CD4-positive, alpha-beta T cell (primary cell): ENCODE results near the gene ATF4. TPM values are rescaled to one million over a fixed set of nuclear protein-coding genes. Genes with fewer than 3 reads are reported as not detected.

Experiments
- ATAC-seq: fragments of 200-7000 bp; cut with Tn5 transposase; one replicate; pipeline ENCODE4 v1.10.0; 2022; ENCODE audit warnings: mild to moderate bottlenecking; ENCODE audit not compliant: poor library complexity
- CTCF ChIA-PET: fragments of 350-600 bp; sonication (Branson Sonifier 250); formaldehyde crosslinking; loops from one replicate; lab custom pipeline; 2021; ENCODE audit warnings: antibody characterized with exemption, inconsistent platforms; lab: Charles Lee
- POLR2A ChIA-PET: fragments of 350-600 bp; sonication (Branson Sonifier 250); formaldehyde crosslinking; loops from one replicate; lab custom pipeline; 2021; ENCODE audit warnings: antibody characterized with exemption, inconsistent platforms; lab: Charles Lee
- DNase-seq, 14 experiments: peaks; one replicate each; pipeline ENCODE4 v3.0.0-alpha.2; 2013 to 2020; ENCODE audit warnings: mixed read lengths in 2 of 14
- H3K27ac ChIP-seq, 2 donors: one replicate each; pipeline versions ENCODE4 v1.5.1 to v1.7.0; 2013; ENCODE audit warnings: low read length in 2 of 2, low read depth in 1 of 2, mild to moderate bottlenecking in 1 of 2
- H3K27me3 ChIP-seq, 2 experiments: 1 replicate in 1 of 2; 2 replicates in 1 of 2; pipeline versions ENCODE4 v1.6.1 to v1.7.0; 2013; ENCODE audit warnings: low read length in 2 of 2, control low read depth in 1 of 2, mild to moderate bottlenecking in 1 of 2, moderate library complexity in 1 of 2; ENCODE audit not compliant: insufficient read depth in 2 of 2, control insufficient read depth in 1 of 2
- H3K36me3 ChIP-seq: one replicate; pipeline ENCODE4 v1.6.1; 2013; ENCODE audit warnings: low read length, control low read depth; ENCODE audit not compliant: insufficient read depth
- H3K4me1 ChIP-seq: one replicate; pipeline ENCODE4 v1.6.1; 2013; ENCODE audit warnings: low read length, control low read depth; ENCODE audit not compliant: insufficient read depth
- H3K4me3 ChIP-seq: one replicate; pipeline ENCODE4 v1.5.1; 2013; ENCODE audit warnings: mild to moderate bottlenecking, low read length, moderate library complexity
- H3K9me3 ChIP-seq, 2 experiments: 1 replicate in 1 of 2; 2 replicates in 1 of 2; pipeline versions ENCODE4 v1.6.1 to v1.7.0; 2013; ENCODE audit warnings: low read length in 2 of 2, mild to moderate bottlenecking in 2 of 2, control low read depth in 1 of 2, moderate library complexity in 1 of 2; ENCODE audit not compliant: control insufficient read depth in 1 of 2, insufficient read depth in 1 of 2
- H3K27ac Mint-ChIP-seq: one replicate; pipeline ENCODE4 v1.8.0; 2020; ENCODE audit warnings: mixed read lengths
- H3K27me3 Mint-ChIP-seq: one replicate; pipeline ENCODE4 v1.8.0; 2021; ENCODE audit warnings: mixed read lengths
- H3K36me3 Mint-ChIP-seq: one replicate; pipeline ENCODE4 v1.8.0; 2021; ENCODE audit warnings: low read depth, mixed read lengths
- H3K4me1 Mint-ChIP-seq: one replicate; pipeline ENCODE4 v1.8.0; 2021; ENCODE audit warnings: low read depth, mixed read lengths
- H3K4me3 Mint-ChIP-seq: one replicate; pipeline ENCODE4 v1.8.0; 2020; ENCODE audit warnings: mild to moderate bottlenecking, mixed read lengths
- H3K9me3 Mint-ChIP-seq: one replicate; pipeline ENCODE4 v1.8.0; 2020; ENCODE audit warnings: mixed read lengths
- intact Hi-C, 2 experiments: fragments of 100-400 bp; cut with DNase I in 1 of 2; cut with micrococcal nuclease in 1 of 2; formaldehyde crosslinking; loops; one replicate each; pipeline versions ENCODE4 v1.15.1 to v1.9.0; 2023 to 2025; cut with DNase I, micrococcal nuclease
- total RNA-seq, 174 experiments: library from RNA in 2 of 174; stranded (reverse) in 2 of 174; gene quantifications; one replicate each; pipeline ENCODE4 v1.2.3 and lab custom pipeline; 2021 to 2026
- TF ChIP-seq, protein P1 (sequence below): fragments of 200-600 bp; IDR thresholded peaks from one replicate; pipeline ENCODE4 v1.8.0; 2022; ENCODE audit warnings: antibody characterized with exemption, mild to moderate bottlenecking

ATF4 gene
- total RNA-seq, 2 experiments from 2014 or later, result 358 to 365 TPM

DNA sequence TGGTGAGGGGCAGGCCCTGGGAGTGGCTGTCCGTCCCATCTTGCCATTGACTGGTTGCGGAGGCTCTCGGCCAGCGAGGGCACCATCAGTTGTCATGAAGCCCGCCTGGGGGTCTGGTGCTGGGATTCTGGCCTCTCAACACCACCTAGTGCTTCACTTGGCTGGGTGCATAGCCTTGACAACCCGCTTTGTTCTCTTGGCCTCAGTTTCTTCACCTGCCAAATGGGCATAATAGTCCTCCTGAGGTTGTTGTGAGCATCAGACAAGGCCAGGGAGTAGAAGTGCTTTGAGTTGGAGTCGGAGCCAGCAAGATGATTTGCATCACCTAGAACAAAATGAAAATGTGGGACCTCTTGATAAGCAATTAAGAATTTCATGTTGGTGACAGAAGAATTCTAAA, 48.7 kb downstream of the ATF4 start:
- ChIA-PET POLR2A (no interaction called here), CTCF (interaction anchor here (1.1 kb wide), 1 partner anchor 18 kb away, joined by 3 read pairs; no protein-coding TSS in a partner anchor)
- DNase-seq, result no peak
- no peak overlapping the region for H3K4me3 ChIP-seq
- no peak overlapping the region for H3K27ac ChIP-seq
- Mint-ChIP-seq H3K4me3 (no peak overlapping the region), H3K27ac (no peak overlapping the region), H3K4me1 (peaks cover 16% of the 10 kb centered on the region), H3K36me3 (no peaks in the 10 kb centered on the region), H3K9me3 (no peaks in the 10 kb centered on the region), H3K27me3 (no peaks in the 10 kb centered on the region)
- intact Hi-C loops, result no loop called here
- no peaks in the 10 kb centered on the region for H3K9me3 ChIP-seq
- no peak for ATAC-seq
- H3K27me3 ChIP-seq, result no peaks in the 10 kb centered on the region
- peaks cover 17% of the 10 kb centered on the region for H3K4me1 ChIP-seq
- TF ChIP-seq, protein P1, sequence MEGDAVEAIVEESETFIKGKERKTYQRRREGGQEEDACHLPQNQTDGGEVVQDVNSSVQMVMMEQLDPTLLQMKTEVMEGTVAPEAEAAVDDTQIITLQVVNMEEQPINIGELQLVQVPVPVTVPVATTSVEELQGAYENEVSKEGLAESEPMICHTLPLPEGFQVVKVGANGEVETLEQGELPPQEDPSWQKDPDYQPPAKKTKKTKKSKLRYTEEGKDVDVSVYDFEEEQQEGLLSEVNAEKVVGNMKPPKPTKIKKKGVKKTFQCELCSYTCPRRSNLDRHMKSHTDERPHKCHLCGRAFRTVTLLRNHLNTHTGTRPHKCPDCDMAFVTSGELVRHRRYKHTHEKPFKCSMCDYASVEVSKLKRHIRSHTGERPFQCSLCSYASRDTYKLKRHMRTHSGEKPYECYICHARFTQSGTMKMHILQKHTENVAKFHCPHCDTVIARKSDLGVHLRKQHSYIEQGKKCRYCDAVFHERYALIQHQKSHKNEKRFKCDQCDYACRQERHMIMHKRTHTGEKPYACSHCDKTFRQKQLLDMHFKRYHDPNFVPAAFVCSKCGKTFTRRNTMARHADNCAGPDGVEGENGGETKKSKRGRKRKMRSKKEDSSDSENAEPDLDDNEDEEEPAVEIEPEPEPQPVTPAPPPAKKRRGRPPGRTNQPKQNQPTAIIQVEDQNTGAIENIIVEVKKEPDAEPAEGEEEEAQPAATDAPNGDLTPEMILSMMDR, result no peak
- no peaks in the 10 kb centered on the region for H3K36me3 ChIP-seq

DNA sequence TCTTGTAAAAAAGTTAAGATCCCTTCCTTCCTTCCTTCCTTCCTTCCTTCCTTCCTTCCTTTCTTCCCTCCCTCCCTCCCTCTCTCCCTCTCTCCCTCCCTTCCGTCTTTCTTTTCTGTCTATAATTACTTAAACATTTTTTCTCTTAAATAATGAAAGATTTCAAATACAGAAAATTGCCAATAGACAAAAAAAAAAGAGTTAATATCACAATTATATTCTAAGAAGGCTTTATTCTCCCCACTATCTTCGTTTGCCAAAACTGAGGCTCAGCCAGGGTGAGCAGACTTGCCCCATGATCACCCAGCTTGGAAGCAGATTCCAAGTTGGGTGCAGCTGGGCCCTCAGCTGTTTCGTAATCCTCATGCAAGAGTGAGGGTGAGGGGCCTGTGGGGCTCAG, 49.9 kb downstream of the ATF4 start:
- ATAC-seq (no peak), DNase-seq (no peak)
- peaks cover 16% of the 10 kb centered on the region for H3K4me1 Mint-ChIP-seq
- intact Hi-C loops, result no loop called here
- H3K4me3 Mint-ChIP-seq, result no peak overlapping the region
- Histone ChIP-seq H3K4me3 (no peak overlapping the region), H3K27me3 (no peaks in the 10 kb centered on the region), H3K4me1 (peaks cover 17% of the 10 kb centered on the region), H3K27ac (no peak overlapping the region), H3K9me3 (no peaks in the 10 kb centered on the region), H3K36me3 (no peaks in the 10 kb centered on the region)
- TF ChIP-seq, protein P1, result no peak
- H3K36me3 Mint-ChIP-seq, result no peaks in the 10 kb centered on the region
- POLR2A ChIA-PET, result interaction anchor here (0.6 kb wide), 1 partner anchor 350 kb away, joined by 3 read pairs; no protein-coding TSS in a partner anchor
- no peaks in the 10 kb centered on the region for H3K27me3 Mint-ChIP-seq
- CTCF ChIA-PET, result no interaction called here
- H3K27ac Mint-ChIP-seq, result no peak overlapping the region
- H3K9me3 Mint-ChIP-seq, result no peaks in the 10 kb centered on the region

DNA sequence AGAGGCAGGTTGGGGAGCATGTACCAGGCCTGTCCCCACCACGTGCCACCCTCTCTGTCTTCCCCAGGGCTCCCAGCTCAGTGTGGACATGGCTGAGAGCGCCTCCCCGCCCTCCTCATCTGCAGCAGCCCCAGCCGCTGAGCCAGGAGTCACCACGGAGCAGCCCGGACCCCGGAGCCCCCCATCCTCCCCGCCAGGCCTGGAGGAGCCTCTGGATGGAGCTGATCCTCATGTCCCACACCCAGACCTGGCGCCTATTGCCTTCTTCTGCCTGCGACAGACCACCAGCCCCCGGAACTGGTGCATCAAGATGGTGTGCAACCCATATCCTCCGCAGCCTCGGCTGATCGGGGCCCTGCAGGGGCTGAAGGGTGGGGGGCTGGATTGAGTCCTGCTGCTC, 50.3 kb downstream of the ATF4 start, which contains the start of gene CACNA1I:
CACNA1I (plus strand) TSS at position 89 of the 400 bp plus-strand sequence; CDS start at position 89, 0 bp downstream.
- no peaks in the 10 kb centered on the region for H3K9me3 ChIP-seq
- Mint-ChIP-seq H3K4me3 (no peak within 1 kb of the TSS), H3K27ac (no peak within 1 kb of the TSS), H3K4me1 (peaks cover 16% of the 10 kb centered on the region), H3K9me3 (no peaks in the 10 kb centered on the region), H3K36me3 (no peaks in the 10 kb centered on the region), H3K27me3 (no peaks in the 10 kb centered on the region)
- no peak within 1 kb of the TSS for H3K4me3 ChIP-seq
- H3K36me3 ChIP-seq, result no peaks in the 10 kb centered on the region
- no peaks in the 10 kb centered on the region for H3K27me3 ChIP-seq
- peaks cover 17% of the 10 kb centered on the region for H3K4me1 ChIP-seq
- no peak within 1 kb of the TSS for H3K27ac ChIP-seq
- POLR2A ChIA-PET, result interaction anchor here (0.6 kb wide), 1 partner anchor 350 kb away, joined by 3 read pairs; no protein-coding TSS in a partner anchor
- intact Hi-C loops, result no loop called here
- DNase-seq (no peak), ATAC-seq (no peak)
- CTCF ChIA-PET, result no interaction called here
- TF ChIP-seq, protein P1, result no peak
